ENCODE data around the gene CTNNA1. TPM values are rescaled to one million over a fixed set of nuclear protein-coding genes. Genes with fewer than 3 reads are reported as not detected.

The CTNNA1 gene, protein sequence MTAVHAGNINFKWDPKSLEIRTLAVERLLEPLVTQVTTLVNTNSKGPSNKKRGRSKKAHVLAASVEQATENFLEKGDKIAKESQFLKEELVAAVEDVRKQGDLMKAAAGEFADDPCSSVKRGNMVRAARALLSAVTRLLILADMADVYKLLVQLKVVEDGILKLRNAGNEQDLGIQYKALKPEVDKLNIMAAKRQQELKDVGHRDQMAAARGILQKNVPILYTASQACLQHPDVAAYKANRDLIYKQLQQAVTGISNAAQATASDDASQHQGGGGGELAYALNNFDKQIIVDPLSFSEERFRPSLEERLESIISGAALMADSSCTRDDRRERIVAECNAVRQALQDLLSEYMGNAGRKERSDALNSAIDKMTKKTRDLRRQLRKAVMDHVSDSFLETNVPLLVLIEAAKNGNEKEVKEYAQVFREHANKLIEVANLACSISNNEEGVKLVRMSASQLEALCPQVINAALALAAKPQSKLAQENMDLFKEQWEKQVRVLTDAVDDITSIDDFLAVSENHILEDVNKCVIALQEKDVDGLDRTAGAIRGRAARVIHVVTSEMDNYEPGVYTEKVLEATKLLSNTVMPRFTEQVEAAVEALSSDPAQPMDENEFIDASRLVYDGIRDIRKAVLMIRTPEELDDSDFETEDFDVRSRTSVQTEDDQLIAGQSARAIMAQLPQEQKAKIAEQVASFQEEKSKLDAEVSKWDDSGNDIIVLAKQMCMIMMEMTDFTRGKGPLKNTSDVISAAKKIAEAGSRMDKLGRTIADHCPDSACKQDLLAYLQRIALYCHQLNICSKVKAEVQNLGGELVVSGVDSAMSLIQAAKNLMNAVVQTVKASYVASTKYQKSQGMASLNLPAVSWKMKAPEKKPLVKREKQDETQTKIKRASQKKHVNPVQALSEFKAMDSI
- 430 and 586 TPM in 2 replicates for total RNA-seq

DNA sequence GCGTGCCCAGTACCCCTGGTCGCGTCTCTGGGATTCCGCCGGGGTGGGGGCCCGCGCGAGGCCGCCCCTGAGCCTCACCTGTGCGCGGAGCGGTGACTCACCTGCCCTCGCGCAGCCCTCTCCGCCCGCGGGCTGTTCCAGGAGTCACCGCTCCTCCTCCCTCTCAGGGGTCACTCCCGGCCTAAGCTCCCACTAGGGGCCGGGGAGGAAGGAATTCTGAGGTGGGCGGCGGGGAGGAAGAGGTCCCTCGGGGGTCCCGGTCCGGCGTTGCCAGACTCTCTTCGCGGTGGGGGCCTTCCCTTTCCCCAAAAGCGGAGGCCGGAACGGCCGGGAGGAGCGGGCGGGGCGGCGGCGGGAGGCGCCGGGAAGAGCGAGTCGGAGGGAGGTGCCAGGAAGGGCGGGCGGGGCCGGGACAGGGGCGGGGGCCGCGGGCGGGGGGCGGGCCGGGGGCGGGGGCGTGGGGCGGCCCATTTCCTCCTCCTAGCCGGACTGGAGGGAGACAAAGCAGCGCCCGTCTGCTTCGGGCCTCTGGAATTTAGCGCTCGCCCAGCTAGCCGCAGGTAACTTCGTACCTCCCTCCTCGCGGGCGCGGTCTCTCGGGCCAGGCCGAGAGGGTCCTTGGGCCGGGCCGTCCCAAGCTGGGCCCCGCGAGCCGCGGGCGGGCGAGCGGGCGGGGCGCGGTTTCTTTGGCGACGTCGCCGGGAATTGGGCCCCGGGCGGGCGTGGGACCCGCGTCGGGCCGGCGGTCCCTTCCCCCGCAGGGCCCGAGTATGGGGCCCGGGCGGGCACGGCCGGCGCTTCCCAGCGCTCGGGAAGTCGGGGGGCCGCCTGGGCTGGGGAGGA lies at the start of gene CTNNA1:
TSS of gene CTNNA1 (plus strand) at position 475 of the 843 bp plus-strand sequence. CDS start 28,500 bp downstream, outside the sequence.

GRCh38 chr5:138874771-138875551 lies 121.7 kb downstream of the CTNNA1 start, which contains the start of gene LRRTM2:
Gene LRRTM2 (minus strand): TSS chr5:138875335. CDS start chr5:138874911, 424 bp downstream.

Other genes with a start within 250 kb of the CTNNA1 start
- gene ETF1, start 210.2 kb upstream of the CTNNA1 start, total RNA-seq = 139 and 145 TPM in 2 replicates
- 287 and 389 TPM in 2 replicates for gene HSPA9, start 178.0 kb upstream of the CTNNA1 start, total RNA-seq
- under 0.01 and 3.0 TPM in 2 replicates for gene LRRTM2, start 121.9 kb downstream of the CTNNA1 start, total RNA-seq

All from epithelial cell of umbilical artery (primary cell).